AG10803 (cell line): Measurements from ENCODE around the gene CCDC169.
"Not testable (repeated sequence)": the region's sequence is repeated elsewhere in the genome, so short reads cannot be mapped to it uniquely, and the experiment has no call there.

Experiments used
- DNase-seq: peaks from one replicate; pipeline ENCODE4 v3.0.0; 2010; ENCODE audit warnings: low read depth
- H3K4me3 ChIP-seq: 2 replicates; pipeline ENCODE4 v1.5.1; 2011; ENCODE audit warnings: mild to moderate bottlenecking, low read length, control low read depth
- TF ChIP-seq, protein P1 (sequence below): conservative IDR thresholded peaks from 2 replicates; pipeline ENCODE4 v1.5.1; 2011; ENCODE audit warnings: mild to moderate bottlenecking, low read length, control low read depth, inconsistent platforms

CCDC169 gene

DNA sequence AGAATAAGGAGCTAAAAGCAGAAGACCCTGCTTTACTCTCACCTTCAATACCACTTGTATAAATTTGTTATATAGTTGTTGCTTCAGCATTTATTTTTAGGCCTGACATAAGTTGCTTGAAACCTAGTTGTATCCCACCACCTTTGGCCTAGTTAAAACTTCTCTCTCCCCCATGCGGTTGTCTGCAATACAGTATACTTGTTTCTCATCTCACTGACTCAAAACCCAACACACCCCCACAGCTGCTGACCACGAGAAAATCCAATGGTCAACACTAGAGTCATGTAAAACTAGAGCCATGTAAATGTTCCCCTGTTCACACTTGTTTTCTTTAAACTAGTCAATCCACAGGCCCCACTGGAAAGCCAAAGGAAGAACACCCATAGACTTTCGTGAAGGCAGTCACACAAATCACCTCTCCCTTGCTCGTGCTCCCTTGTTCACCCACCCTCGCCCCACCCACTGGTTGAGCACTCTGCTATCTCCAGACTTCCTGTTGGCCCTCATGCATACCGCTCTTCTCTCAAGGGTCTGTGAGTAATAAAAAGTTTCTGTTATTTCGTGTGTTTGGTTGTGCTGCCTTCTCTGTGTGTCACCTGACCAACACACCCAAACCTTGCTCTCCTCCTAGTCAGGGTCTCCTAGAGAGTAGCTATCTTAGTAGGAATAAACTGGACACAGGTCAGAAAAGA, 12.9 kb upstream of the CCDC169 start:
- DNase-seq: no peak
- no peak overlapping the region for H3K4me3 ChIP-seq
- TF ChIP-seq, protein P1, sequence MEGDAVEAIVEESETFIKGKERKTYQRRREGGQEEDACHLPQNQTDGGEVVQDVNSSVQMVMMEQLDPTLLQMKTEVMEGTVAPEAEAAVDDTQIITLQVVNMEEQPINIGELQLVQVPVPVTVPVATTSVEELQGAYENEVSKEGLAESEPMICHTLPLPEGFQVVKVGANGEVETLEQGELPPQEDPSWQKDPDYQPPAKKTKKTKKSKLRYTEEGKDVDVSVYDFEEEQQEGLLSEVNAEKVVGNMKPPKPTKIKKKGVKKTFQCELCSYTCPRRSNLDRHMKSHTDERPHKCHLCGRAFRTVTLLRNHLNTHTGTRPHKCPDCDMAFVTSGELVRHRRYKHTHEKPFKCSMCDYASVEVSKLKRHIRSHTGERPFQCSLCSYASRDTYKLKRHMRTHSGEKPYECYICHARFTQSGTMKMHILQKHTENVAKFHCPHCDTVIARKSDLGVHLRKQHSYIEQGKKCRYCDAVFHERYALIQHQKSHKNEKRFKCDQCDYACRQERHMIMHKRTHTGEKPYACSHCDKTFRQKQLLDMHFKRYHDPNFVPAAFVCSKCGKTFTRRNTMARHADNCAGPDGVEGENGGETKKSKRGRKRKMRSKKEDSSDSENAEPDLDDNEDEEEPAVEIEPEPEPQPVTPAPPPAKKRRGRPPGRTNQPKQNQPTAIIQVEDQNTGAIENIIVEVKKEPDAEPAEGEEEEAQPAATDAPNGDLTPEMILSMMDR: no peak

DNA sequence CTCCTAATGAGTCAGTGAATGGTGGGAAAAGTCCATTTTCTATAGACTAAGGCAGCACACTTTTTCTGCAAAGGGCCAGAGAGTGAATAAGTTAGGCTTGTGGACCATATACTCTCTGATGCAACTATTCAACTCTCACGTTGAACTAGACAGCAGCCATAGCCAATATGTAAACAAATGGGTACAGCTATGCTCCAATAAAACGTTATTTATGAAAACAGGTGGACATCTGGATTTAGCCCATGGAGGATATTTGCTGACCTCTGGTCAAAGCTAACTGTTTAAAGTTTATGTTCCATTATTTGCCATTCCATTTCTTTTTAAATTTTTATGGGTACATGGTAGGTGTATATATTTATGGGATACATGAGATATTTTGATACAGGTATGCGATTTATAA, 4.7 kb upstream of the CCDC169 start:
- DNase-seq: no peak
- no peak overlapping the region for H3K4me3 ChIP-seq
- TF ChIP-seq, protein P1: no peak

DNA sequence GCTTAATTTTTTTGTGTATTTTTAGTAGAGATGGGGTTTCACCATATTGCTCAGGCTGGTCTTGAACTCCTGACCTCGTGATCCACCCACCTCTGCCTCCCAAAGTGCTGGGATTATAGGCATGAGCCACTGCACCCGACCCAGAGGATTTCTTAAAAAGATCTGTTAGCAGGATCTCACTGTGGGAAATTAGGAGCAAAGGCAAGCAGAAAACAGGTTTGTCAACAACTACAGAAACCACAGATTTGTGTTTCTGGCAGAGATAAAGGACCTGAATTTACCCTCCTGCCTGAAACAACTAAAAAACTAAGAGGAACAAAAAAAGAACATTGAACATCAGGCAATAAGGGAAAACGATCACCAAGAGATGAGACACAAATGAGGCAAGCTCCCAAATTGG, 1.9 kb upstream of the CCDC169 start:
- H3K4me3 ChIP-seq, DNase-seq: not testable (repeated sequence)

DNA sequence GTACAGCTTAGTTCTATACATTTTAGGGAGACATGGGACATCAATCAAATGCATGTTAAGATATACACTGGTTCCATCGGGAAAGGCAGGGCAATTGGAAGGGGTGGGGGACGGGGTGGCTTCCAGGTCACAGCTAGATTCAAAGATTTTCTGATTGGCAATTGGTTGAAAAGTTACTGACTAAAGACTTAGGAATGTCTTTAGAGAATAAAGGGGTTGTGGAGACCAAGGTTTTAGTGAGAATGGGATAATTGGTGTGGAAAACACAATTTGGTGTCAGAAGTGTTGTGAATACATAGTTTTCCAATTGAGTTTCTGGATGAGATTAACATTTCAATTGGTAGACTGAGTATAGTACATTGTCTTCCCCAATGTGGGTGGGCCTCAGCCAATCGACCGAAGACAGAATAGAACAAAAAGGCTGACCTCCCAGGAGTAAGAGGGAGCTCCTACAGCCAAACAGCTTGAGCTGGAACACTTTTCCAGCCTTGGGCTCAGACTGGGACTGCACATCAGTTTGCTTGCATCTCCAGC, 988 bp upstream of the CCDC169 start:
- TF ChIP-seq, protein P1: no peak
- peak overlapping the region; percentile 76 for H3K4me3 ChIP-seq
- DNase-seq: no peak

DNA sequence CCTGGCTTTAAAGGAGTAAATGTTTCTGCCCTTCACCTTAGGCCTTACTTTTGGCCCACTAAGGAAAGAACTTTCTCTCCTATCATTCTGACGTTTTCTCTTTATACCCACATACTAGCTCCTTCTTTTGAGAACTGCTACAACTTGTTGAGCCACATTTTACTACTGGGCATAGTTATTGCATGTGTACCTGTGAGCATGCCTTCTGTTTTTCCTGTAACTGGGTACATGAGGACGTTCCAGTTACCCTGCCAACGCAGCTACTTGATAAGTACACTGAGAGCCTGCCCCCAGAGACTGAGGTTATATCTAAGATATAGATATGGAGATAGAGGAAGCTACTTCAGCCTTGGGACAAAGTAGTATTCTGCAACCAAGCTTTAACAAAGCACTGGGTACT, 3.5 kb downstream of the CCDC169 start:
- TF ChIP-seq, protein P1: no peak

DNA sequence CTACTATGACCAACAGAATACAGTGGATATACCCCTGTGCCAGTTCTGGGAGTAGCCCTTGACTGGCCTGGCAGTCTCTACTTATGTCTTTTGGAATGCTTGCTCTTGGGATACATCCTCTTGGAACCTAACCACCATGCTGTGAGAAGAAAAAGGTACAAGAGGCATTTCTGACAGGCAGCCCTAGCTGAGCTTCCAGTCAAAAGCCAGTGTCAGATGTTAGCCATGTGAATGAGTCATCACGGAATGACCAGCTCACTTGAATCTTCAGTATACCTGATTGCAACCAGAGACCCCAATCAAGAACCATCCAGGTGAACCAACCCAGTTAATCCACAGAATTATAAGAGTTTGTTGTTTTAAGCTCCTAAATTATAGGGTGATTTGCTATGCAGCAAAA, 4.1 kb downstream of the CCDC169 start:
- DNase-seq: no peak
- TF ChIP-seq, protein P1: no peak
- no peak overlapping the region for H3K4me3 ChIP-seq

More for the DNA sequence above, 3.5 kb downstream of the CCDC169 start:
- no peak overlapping the region for H3K4me3 ChIP-seq
- DNase-seq: no peak

DNA sequence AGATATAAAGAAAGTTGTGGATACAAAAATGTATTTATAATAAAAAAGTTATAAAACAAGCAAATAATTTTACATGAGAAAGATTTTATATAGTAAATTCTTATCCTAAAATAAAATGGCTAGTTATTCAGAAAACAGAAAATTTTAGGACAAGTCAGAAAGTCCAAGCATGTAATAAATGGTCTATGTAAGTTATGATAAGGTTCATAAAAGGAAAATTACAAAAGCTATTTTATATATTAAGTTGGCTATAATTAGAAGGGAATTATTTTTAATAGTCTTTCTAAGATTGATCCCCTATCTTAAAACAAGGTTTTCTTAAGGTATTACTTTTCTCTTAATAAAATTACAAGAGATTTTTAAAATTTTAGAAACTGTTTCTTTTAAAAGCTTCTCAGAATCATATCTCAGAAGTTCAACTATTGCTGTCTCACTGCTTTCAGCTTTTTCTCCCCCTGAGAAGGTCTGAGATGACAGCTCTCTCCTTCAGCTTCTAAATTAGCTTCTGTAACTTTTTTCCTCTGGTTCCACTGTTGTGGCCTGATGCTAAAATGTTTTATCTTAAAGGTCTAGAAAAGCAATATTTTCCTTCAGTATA, 8.7 kb downstream of the CCDC169 start:
- H3K4me3 ChIP-seq: no peak overlapping the region
- TF ChIP-seq, protein P1: no peak
- no peak for DNase-seq
